Brain microvascular endothelial cell (primary cell): ENCODE data around the gene QSOX2.

Experiments used
- DNase-seq: peaks from one replicate; pipeline ENCODE4 v3.0.0-alpha.2; 2020
- H3K27ac ChIP-seq: fragments of 250-450 bp; sonication (Bioruptor Pico); 2 replicates; pipeline ENCODE4 v1.5.1; 2020; ENCODE audit warnings: mild to moderate bottlenecking, moderate library complexity
- H3K27me3 ChIP-seq: fragments of 250-450 bp; sonication (Bioruptor Pico); replicated peaks from 2 replicates; pipeline ENCODE4 v1.5.1; 2020; ENCODE audit warnings: mild to moderate bottlenecking
- H3K36me3 ChIP-seq: fragments of 250-450 bp; sonication (Bioruptor Pico); replicated peaks from 2 replicates; pipeline ENCODE4 v1.5.1; 2020; ENCODE audit warnings: mild to moderate bottlenecking
- H3K4me3 ChIP-seq: 2 replicates; pipeline ENCODE4 v1.5.1; 2011; ENCODE audit warnings: low read depth, mild to moderate bottlenecking, control low read depth, low read length, moderate library complexity
- CTCF ChIP-seq: IDR thresholded peaks from 2 replicates; pipeline ENCODE4 v1.5.1; 2011; ENCODE audit warnings: low read depth, mild to moderate bottlenecking, moderate library complexity, low read length, control low read depth, inconsistent platforms; ENCODE audit errors: missing control alignments
- in situ Hi-C: cut with HindIII; loops from 2 replicates; pipeline ENCODE4 v1.10.0; 2017; ENCODE audit warnings: low sequenced_read_pairs, low pct_ligation_motif_present

The QSOX2 gene

GRCh38 chr9:136255896-136256890 is 10.6 kb upstream of the QSOX2 start:
- peak; percentile 34 for TF ChIP-seq CTCF
- no peak overlapping the region for H3K4me3 ChIP-seq
- in situ Hi-C loops, result no loop called here

GRCh38 chr9:136255166-136255538 is 9.5 kb upstream of the QSOX2 start:
- Histone ChIP-seq H3K27ac (no peak overlapping the region), H3K27me3 (no peaks in the 10 kb centered on the region), H3K36me3 (no peaks in the 10 kb centered on the region), H3K4me3 (no peak overlapping the region)
- in situ Hi-C loops, result no loop called here
- DNase-seq, result peak; percentile 27
- no peak for TF ChIP-seq CTCF

More at GRCh38 chr9:136255896-136256890, 10.6 kb upstream of the QSOX2 start:
- H3K36me3 ChIP-seq, result no peaks in the 10 kb centered on the region
- H3K27me3 ChIP-seq, result no peaks in the 10 kb centered on the region
- no peak for DNase-seq
- no peak overlapping the region for H3K27ac ChIP-seq

- no peaks in the 10 kb centered on the region for H3K27me3 ChIP-seq
- in situ Hi-C loops, result no loop called here
- H3K36me3 ChIP-seq, result no peaks in the 10 kb centered on the region
- H3K27ac ChIP-seq, result no peak overlapping the region
- TF ChIP-seq CTCF, result peak; percentile 21
- DNase-seq, result no peak
- no peak overlapping the region for H3K4me3 ChIP-seq
Observed at GRCh38 chr9:136254381-136255165, 9.0 kb upstream of the QSOX2 start.

DNA sequence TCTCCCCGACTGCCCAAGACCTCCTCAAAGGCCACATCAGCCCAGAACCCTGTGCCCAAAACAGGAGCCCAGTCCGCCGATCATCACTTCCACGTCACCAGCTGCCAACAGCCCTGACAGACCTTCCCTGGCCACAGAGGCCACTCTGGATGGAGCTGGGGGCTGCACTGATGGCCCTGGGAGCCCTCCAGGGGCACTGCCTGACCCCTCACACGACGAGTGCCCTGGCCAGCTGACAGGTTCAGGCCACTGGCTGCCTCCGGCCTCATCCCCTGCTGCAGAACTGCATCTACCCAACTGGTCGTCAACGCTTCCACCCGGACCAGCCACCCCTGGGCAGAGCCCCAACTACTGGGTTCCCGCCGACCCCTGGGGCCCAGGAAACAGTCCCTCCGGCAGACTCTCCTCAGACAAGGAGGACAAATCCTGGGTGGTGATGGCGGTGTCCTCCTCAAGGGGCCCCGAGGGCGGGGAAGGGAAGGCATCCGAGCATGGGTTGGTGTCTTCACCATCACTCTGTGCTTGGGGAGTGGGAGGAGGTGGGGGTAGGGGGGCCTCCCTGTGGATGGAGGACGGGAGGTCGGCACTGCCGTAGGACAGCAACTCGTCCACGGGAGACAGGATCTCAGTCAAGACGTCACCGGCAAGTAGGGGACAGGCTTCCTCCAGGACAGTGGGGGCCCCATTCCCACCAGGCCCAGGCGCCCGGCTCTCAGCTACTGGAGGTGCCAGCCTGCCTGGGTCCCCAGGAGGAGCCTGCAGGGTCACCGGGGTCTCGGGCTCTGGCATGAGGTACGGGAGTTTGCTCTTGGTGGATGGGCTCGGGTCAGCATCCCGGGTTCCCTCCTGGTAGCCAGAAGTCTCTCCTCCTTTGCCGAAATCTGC is 7.9 kb upstream of the QSOX2 start:
- no peak for TF ChIP-seq CTCF
- in situ Hi-C loops, result no loop called here
- peaks cover 3% of the 10 kb centered on the region for H3K27me3 ChIP-seq

GRCh38 chr9:136252846-136253245 is 7.2 kb upstream of the QSOX2 start:
- Histone ChIP-seq H3K4me3 (no peak overlapping the region), H3K27ac (no peak overlapping the region), H3K36me3 (no peaks in the 10 kb centered on the region), H3K27me3 (peaks cover 3% of the 10 kb centered on the region)
- in situ Hi-C loops, result no loop called here
- TF ChIP-seq CTCF, result no peak
- no peak for DNase-seq

More for the DNA sequence above, 7.9 kb upstream of the QSOX2 start:
- Histone ChIP-seq H3K4me3 (no peak overlapping the region), H3K36me3 (no peaks in the 10 kb centered on the region), H3K27ac (no peak overlapping the region)
- no peak for DNase-seq
